Upper lobe of right lung (tissue), 1 donor: ENCODE data around the gene CCNQ. TPM values are rescaled to one million over a fixed set of nuclear protein-coding genes. Genes with fewer than 3 reads are reported as not detected.

Experiments
- ATAC-seq: fragments of 200-7000 bp; cut with Tn5 transposase; one replicate; pipeline ENCODE4 v1.9.1; 2020; ENCODE audit warnings: mild to moderate bottlenecking, moderate library complexity
- DNase-seq: peaks from one replicate; pipeline ENCODE4 v3.0.0-alpha.2; 2020
- H3K27ac ChIP-seq: fragments of 200-600 bp; one replicate; pipeline ENCODE4 v1.8.0; 2022
- H3K27me3 ChIP-seq: fragments of 200-600 bp; one replicate; pipeline ENCODE4 v1.8.0; 2022; ENCODE audit warnings: mild to moderate bottlenecking
- H3K36me3 ChIP-seq: fragments of 200-600 bp; one replicate; pipeline ENCODE4 v1.8.0; 2022
- H3K4me1 ChIP-seq: fragments of 200-600 bp; one replicate; pipeline ENCODE4 v1.8.0; 2022
- H3K4me3 ChIP-seq: fragments of 200-600 bp; one replicate; pipeline ENCODE4 v1.8.0; 2022; ENCODE audit warnings: mild to moderate bottlenecking
- H3K9me3 ChIP-seq: fragments of 200-600 bp; one replicate; pipeline ENCODE4 v1.8.0; 2022
- intact Hi-C: fragments of 100-400 bp; cut with DNase I; formaldehyde crosslinking; loops from one replicate; pipeline ENCODE4 v1.11.0; 2022
- total RNA-seq: library from RNA; stranded (reverse); fragmentation: NEBNext Ultra II Directional; extraction: Animal tissue kit (Norgen Biotek cat#: 25700); gene quantifications from one replicate; pipeline ENCODE4 v1.2.1, GENCODE V29; 2021
- TF ChIP-seq, protein P1 (sequence below): fragments of 200-600 bp; IDR thresholded peaks from one replicate; pipeline ENCODE4 v1.8.0; 2022; ENCODE audit warnings: antibody characterized with exemption
- donor health status: DM: no; HTN: yes; CAD: no; lungs with severe emphysema.

The CCNQ gene
- total RNA-seq, 1 donor from 2014 or later: 18.9 TPM

GRCh38 chrX:153573984-153574383 is 25.0 kb downstream of the CCNQ start:
- H3K4me3 ChIP-seq: no peak overlapping the region
- H3K9me3 ChIP-seq: no peaks in the 10 kb centered on the region
- no peak for ATAC-seq
- no peaks in the 10 kb centered on the region for H3K4me1 ChIP-seq
- H3K27me3 ChIP-seq: no peaks in the 10 kb centered on the region
- no peaks in the 10 kb centered on the region for H3K36me3 ChIP-seq
- H3K27ac ChIP-seq: no peak overlapping the region
- no peak for DNase-seq
- intact Hi-C loops: no loop called here
- TF ChIP-seq, protein P1, sequence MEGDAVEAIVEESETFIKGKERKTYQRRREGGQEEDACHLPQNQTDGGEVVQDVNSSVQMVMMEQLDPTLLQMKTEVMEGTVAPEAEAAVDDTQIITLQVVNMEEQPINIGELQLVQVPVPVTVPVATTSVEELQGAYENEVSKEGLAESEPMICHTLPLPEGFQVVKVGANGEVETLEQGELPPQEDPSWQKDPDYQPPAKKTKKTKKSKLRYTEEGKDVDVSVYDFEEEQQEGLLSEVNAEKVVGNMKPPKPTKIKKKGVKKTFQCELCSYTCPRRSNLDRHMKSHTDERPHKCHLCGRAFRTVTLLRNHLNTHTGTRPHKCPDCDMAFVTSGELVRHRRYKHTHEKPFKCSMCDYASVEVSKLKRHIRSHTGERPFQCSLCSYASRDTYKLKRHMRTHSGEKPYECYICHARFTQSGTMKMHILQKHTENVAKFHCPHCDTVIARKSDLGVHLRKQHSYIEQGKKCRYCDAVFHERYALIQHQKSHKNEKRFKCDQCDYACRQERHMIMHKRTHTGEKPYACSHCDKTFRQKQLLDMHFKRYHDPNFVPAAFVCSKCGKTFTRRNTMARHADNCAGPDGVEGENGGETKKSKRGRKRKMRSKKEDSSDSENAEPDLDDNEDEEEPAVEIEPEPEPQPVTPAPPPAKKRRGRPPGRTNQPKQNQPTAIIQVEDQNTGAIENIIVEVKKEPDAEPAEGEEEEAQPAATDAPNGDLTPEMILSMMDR: no peak

GRCh38 chrX:153572601-153573000 is 26.3 kb downstream of the CCNQ start:
- H3K4me3 ChIP-seq: no peak overlapping the region
- no peaks in the 10 kb centered on the region for H3K9me3 ChIP-seq
- TF ChIP-seq, protein P1: no peak
- no peak overlapping the region for H3K27ac ChIP-seq
- intact Hi-C loops: no loop called here
- ATAC-seq: no peak
- no peaks in the 10 kb centered on the region for H3K4me1 ChIP-seq
- H3K27me3 ChIP-seq: no peaks in the 10 kb centered on the region
- no peak for DNase-seq
- no peaks in the 10 kb centered on the region for H3K36me3 ChIP-seq

- intact Hi-C loops: no loop called here
- H3K27ac ChIP-seq: no peak overlapping the region
- TF ChIP-seq, protein P1: no peak
- no peaks in the 10 kb centered on the region for H3K9me3 ChIP-seq
- no peaks in the 10 kb centered on the region for H3K27me3 ChIP-seq
- H3K4me3 ChIP-seq: no peak overlapping the region
- H3K4me1 ChIP-seq: no peaks in the 10 kb centered on the region
- no peaks in the 10 kb centered on the region for H3K36me3 ChIP-seq
- DNase-seq (no peak), ATAC-seq (no peak)
These were observed 27.4 kb downstream of the CCNQ start for GRCh38 chrX:153571534-153571908.

DNA sequence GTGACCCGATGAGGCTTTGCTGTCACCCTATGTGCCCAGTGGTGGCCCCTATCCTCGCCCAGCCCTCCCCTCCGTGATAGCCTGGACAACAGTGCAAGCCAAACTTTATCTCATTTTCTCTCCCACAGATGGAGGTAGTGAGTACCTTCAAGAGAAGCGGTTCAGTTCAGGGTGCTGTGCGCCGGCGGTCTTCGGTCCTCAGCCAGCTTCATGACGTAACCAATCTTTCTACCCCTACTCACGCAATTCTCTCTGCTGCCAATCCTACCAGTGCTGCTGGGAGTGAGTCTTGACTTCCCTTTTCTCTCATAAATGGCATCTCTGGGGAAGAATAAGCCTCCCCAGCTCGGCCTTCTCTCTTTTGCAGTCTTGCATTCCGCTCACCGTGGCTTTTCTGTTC is 29.5 kb downstream of the CCNQ start:
- intact Hi-C loops: no loop called here
- no peak for ATAC-seq
- TF ChIP-seq, protein P1: no peak

GRCh38 chrX:153568451-153569011 is 30.4 kb downstream of the CCNQ start:
- Histone ChIP-seq H3K4me3 (no peak overlapping the region), H3K36me3 (no peaks in the 10 kb centered on the region)

More for the DNA sequence above, 29.5 kb downstream of the CCNQ start:
- H3K27me3 ChIP-seq: no peaks in the 10 kb centered on the region
- no peak overlapping the region for H3K4me3 ChIP-seq
- no peak for DNase-seq
- no peaks in the 10 kb centered on the region for H3K4me1 ChIP-seq
- no peaks in the 10 kb centered on the region for H3K9me3 ChIP-seq
- no peaks in the 10 kb centered on the region for H3K36me3 ChIP-seq
- no peak overlapping the region for H3K27ac ChIP-seq

More at GRCh38 chrX:153568451-153569011, 30.4 kb downstream of the CCNQ start:
- ATAC-seq: no peak
- no peaks in the 10 kb centered on the region for H3K9me3 ChIP-seq
- intact Hi-C loops: no loop called here
- H3K27me3 ChIP-seq: no peaks in the 10 kb centered on the region
- no peak for DNase-seq
- H3K4me1 ChIP-seq: no peaks in the 10 kb centered on the region
- no peak overlapping the region for H3K27ac ChIP-seq
- TF ChIP-seq, protein P1: no peak
